Tibial nerve (tissue), 4 donors: ENCODE measurements around the gene POGZ. TPM values are rescaled to one million over a fixed set of nuclear protein-coding genes. Genes with fewer than 3 reads are reported as not detected.

ENCODE experiments used
- DNase-seq, 2 donors: peaks; one replicate each; pipeline ENCODE4 v3.0.0-alpha.2; 2019; ENCODE audit warnings: low spot score in 2 of 2
- H3K27ac ChIP-seq, 4 donors: fragments of 200-600 bp; sonication (generic) in 3 of 4; one replicate each; pipeline ENCODE4 v1.5.1; 2017 to 2019; ENCODE audit warnings: mild to moderate bottlenecking in 1 of 4
- H3K27me3 ChIP-seq, 2 donors: fragments of 200-600 bp; sonication (generic) in 1 of 2; one replicate each; pipeline versions ENCODE4 v1.5.1 to v1.6.0; 2017 to 2019
- H3K36me3 ChIP-seq, 3 donors: fragments of 200-600 bp; sonication (generic); one replicate each; pipeline ENCODE4 v1.5.1; 2018 to 2019
- H3K4me1 ChIP-seq, 4 donors: fragments of 200-600 bp; sonication (generic) in 3 of 4; one replicate each; pipeline ENCODE4 v1.5.1; 2017 to 2019
- H3K4me3 ChIP-seq, 4 donors: fragments of 200-600 bp; sonication (generic) in 3 of 4; one replicate each; pipeline ENCODE4 v1.5.1; 2017 to 2019; ENCODE audit warnings: mild to moderate bottlenecking in 1 of 4, moderate library complexity in 1 of 4
- H3K9me3 ChIP-seq, 4 donors: fragments of 200-600 bp; sonication (generic) in 3 of 4; one replicate each; pipeline ENCODE4 v1.5.1; 2017 to 2019
- CTCF ChIP-seq, 5 experiments: fragments of 200-600 bp in 3 of 5; fragments of 450-650 bp in 2 of 5; sonication (generic) in 3 of 5; IDR thresholded peaks; one replicate each; pipeline ENCODE4 v1.5.1; 2016 to 2019; ENCODE audit warnings: antibody characterized with exemption in 5 of 5, mild to moderate bottlenecking in 3 of 5, moderate library complexity in 2 of 5
- EP300 ChIP-seq, 2 donors: sonication (generic); formaldehyde crosslinking; IDR thresholded peaks; one replicate each; pipeline ENCODE4 v1.6.1; 2017; ENCODE audit warnings: antibody characterized with exemption in 2 of 2, mild to moderate bottlenecking in 1 of 2
- POLR2A ChIP-seq, 2 donors: fragments of 450-650 bp; IDR thresholded peaks; one replicate each; pipeline ENCODE4 v1.6.1; 2017; ENCODE audit warnings: antibody characterized with exemption in 2 of 2, mild to moderate bottlenecking in 2 of 2, moderate library complexity in 2 of 2
- WGBS, 2 donors: methylation state at CpG; one replicate each; pipeline ENCODE4 v1.1.5; 2018; 5-methylcytosine and 5-hydroxymethylcytosine counted together
- total RNA-seq, 4 donors: library from RNA; depleted of rRNA; stranded (reverse); fragments of >200 nt; gene quantifications; one replicate each; pipeline ENCODE4 v1.1.0, GENCODE V29; 2016

POGZ gene
- total RNA-seq, 4 donors from 2014 or later: 67.2 to 81.0 (median 72.7) TPM

GRCh38 chr1:151502859-151503780 is 43.8 kb upstream of the POGZ start:
- no peaks in the 10 kb centered on the region for H3K27me3 ChIP-seq
- H3K4me3 ChIP-seq: no peak overlapping the region
- 67 to 78% methylated on average over 7 of the region's 7 CpGs for WGBS, 2 donors
- no peaks in the 10 kb centered on the region for H3K4me1 ChIP-seq
- H3K9me3 ChIP-seq: no peaks in the 10 kb centered on the region
- no peak for TF ChIP-seq POLR2A (IDR thresholded peaks at IDR 0.05)
- no peak for TF ChIP-seq EP300 (IDR thresholded peaks at IDR 0.05)
- no peak for TF ChIP-seq CTCF (IDR thresholded peaks at IDR 0.05)
- H3K27ac ChIP-seq: no peak overlapping the region
- no peaks in the 10 kb centered on the region for H3K36me3 ChIP-seq
- no peak for DNase-seq

DNA sequence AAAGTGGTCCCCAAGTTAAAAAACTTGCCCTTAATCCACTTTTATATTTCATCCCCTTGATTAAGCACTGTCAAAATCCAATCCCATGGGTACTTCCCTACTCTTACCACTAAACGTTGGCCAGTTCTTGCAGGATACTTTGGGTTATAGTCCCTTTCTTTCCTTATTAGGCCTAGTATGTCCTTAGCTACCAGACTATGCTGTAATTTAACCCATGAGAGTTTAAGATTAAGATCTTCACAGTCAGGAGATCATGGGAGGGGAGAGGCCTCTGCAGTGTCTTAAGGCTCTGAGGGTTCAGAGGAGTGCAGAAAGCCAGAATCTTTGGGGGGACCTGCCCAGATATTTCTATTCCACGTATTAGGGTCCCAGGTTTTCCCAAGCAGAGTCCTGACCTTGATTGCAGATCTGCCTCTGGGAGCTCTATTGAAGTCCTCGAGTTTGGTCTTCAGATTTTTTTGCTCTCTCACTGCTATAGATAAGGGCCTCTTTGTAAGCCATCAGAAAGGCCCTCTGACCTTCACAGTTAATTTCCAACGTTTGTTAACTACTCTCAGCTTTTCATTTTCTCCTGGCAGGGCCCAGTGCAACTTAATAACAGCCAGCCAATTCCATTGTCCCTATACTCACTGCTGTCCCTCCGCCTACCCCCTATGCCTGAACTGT is 42.9 kb upstream of the POGZ start:
- H3K27ac ChIP-seq: no peak overlapping the region
- no peaks in the 10 kb centered on the region for H3K4me1 ChIP-seq
- H3K27me3 ChIP-seq: no peaks in the 10 kb centered on the region
- no peak for TF ChIP-seq CTCF (IDR thresholded peaks at IDR 0.05)
- TF ChIP-seq EP300 (IDR thresholded peaks at IDR 0.05): no peak
- no peak for TF ChIP-seq POLR2A (IDR thresholded peaks at IDR 0.05)
- no peaks in the 10 kb centered on the region for H3K36me3 ChIP-seq
- 42 to 44% methylated on average over 5 of the region's 5 CpGs for WGBS, 2 donors
- no peaks in the 10 kb centered on the region for H3K9me3 ChIP-seq
- H3K4me3 ChIP-seq: no peak overlapping the region
- DNase-seq: no peak

GRCh38 chr1:151501474-151501873 is 42.2 kb upstream of the POGZ start:
- no peaks in the 10 kb centered on the region for H3K27me3 ChIP-seq
- no peaks in the 10 kb centered on the region for H3K9me3 ChIP-seq
- no peak for DNase-seq
- TF ChIP-seq EP300 (IDR thresholded peaks at IDR 0.05) (no peak), CTCF (IDR thresholded peaks at IDR 0.05) (no peak), POLR2A (IDR thresholded peaks at IDR 0.05) (no peak)
- H3K4me3 ChIP-seq: no peak overlapping the region
- WGBS, 2 donors: 73 to 85% methylated on average over 10 of the region's 10 CpGs
- no peaks in the 10 kb centered on the region for H3K36me3 ChIP-seq
- no peaks in the 10 kb centered on the region for H3K4me1 ChIP-seq
- no peak overlapping the region for H3K27ac ChIP-seq

DNA sequence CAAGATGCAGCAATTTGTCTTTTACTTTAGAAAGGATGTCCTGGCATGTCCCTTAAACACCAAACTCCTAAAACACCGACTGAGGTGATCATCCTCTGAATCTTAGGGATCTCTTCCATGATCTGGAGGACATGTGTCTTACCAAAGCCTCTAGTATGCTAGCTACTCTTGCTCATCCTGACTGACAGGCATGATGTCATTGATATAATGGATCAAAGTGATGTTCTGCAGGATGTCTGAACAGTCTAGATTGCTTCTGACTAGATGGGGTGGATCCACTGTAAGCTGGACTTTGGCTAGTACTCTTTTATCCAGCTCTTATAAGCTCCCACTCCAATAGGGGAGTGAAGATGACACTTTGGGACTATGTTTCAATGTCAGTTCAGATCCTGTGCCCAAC is 40.6 kb upstream of the POGZ start:
- H3K4me1 ChIP-seq: peaks cover 0 to 9% (median 0%) of the 10 kb centered on the region in 4 donors
- no peaks in the 10 kb centered on the region for H3K27me3 ChIP-seq
- TF ChIP-seq EP300 (IDR thresholded peaks at IDR 0.05) (no peak), POLR2A (IDR thresholded peaks at IDR 0.05) (no peak), CTCF (IDR thresholded peaks at IDR 0.05) (no peak)
- DNase-seq: no peak
- H3K4me3 ChIP-seq: no peak overlapping the region
- H3K36me3 ChIP-seq: no peaks in the 10 kb centered on the region
- 87 to 100% methylated on average over 1 of the region's 1 CpG for WGBS, 2 donors
- H3K27ac ChIP-seq: no peak overlapping the region
- H3K9me3 ChIP-seq: no peaks in the 10 kb centered on the region

DNA sequence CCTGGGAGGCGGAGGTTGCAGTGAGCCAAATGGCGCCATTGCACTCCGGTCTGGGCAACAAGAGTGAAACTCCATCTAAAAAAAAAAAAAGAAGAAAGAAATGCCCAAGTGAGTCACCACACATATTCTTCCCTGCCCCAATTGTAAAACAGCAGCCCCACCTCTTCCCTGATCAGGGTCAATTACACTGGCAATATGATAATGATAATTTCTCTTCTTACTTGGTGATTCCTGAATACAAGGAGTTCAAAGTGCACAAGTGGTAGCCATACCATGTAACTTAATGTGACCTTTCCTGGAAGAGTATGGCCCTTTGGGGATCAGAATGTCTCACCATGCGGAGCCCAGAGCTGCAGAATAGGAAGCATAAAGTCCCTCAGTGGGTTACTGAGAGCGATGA is 40.1 kb upstream of the POGZ start:
- H3K4me3 ChIP-seq: no peak overlapping the region
- DNase-seq: no peak
- H3K36me3 ChIP-seq: no peaks in the 10 kb centered on the region
- no peaks in the 10 kb centered on the region for H3K27me3 ChIP-seq
- no peaks in the 10 kb centered on the region for H3K9me3 ChIP-seq
- no peak overlapping the region for H3K27ac ChIP-seq
- 93 to 94% methylated on average over 5 of the region's 5 CpGs for WGBS, 2 donors
- TF ChIP-seq POLR2A (IDR thresholded peaks at IDR 0.05): no peak
- no peak for TF ChIP-seq CTCF (IDR thresholded peaks at IDR 0.05)
- no peak for TF ChIP-seq EP300 (IDR thresholded peaks at IDR 0.05)
- H3K4me1 ChIP-seq: peaks cover 0 to 14% (median 0%) of the 10 kb centered on the region in 4 donors
